AG10803 (cell line): ENCODE measurements around the gene MAP3K10.
A peak's percentile ranks its signal among the peaks of the same experiment; 100 is the strongest.

Experiments
- DNase-seq: peaks from one replicate; pipeline ENCODE4 v3.0.0; 2010; ENCODE audit warnings: low read depth
- H3K4me3 ChIP-seq: 2 replicates; pipeline ENCODE4 v1.5.1; 2011; ENCODE audit warnings: mild to moderate bottlenecking, low read length, control low read depth
- TF ChIP-seq, protein P1 (sequence below): conservative IDR thresholded peaks from 2 replicates; pipeline ENCODE4 v1.5.1; 2011; ENCODE audit warnings: mild to moderate bottlenecking, low read length, control low read depth, inconsistent platforms

The MAP3K10 gene

DNA sequence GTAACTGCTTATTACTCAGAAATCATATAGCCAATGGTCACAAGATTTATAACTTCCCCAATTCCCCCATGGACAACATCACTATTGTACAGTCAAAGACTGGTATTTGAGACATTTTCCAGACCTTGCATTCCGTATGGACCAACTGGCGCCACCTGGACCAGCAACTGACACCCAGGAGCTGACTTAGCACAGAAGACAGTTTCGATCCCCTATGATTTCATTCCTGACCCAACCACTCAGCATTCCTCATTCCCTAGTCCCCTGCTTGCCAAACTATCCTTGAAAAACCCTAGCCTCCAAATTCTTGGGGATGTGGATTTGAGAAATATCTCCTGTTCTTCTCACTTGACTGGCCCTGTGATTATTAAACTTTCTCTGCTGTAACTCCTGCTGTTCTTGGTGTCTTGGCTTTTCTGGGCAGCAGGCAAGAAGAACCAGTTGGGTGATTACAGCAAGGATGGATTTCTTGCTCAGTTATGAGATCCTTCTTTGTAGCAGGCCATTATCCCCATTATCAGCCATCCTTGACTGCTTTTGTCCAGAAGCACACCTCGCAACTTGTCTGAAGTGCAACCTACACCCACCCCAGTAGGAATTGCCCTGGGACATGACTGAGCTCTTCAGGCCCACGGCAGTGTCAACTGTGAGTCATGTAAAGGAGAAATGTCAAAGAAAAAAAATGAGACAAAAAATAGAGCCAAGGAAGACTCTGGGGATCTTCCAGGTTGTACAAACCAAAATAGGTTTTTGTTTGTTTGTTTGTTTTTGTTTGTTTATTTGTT lies 13.7 kb upstream of the MAP3K10 start:
- TF ChIP-seq, protein P1, sequence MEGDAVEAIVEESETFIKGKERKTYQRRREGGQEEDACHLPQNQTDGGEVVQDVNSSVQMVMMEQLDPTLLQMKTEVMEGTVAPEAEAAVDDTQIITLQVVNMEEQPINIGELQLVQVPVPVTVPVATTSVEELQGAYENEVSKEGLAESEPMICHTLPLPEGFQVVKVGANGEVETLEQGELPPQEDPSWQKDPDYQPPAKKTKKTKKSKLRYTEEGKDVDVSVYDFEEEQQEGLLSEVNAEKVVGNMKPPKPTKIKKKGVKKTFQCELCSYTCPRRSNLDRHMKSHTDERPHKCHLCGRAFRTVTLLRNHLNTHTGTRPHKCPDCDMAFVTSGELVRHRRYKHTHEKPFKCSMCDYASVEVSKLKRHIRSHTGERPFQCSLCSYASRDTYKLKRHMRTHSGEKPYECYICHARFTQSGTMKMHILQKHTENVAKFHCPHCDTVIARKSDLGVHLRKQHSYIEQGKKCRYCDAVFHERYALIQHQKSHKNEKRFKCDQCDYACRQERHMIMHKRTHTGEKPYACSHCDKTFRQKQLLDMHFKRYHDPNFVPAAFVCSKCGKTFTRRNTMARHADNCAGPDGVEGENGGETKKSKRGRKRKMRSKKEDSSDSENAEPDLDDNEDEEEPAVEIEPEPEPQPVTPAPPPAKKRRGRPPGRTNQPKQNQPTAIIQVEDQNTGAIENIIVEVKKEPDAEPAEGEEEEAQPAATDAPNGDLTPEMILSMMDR: no peak
- no peak for DNase-seq
- H3K4me3 ChIP-seq: no peak overlapping the region

DNA sequence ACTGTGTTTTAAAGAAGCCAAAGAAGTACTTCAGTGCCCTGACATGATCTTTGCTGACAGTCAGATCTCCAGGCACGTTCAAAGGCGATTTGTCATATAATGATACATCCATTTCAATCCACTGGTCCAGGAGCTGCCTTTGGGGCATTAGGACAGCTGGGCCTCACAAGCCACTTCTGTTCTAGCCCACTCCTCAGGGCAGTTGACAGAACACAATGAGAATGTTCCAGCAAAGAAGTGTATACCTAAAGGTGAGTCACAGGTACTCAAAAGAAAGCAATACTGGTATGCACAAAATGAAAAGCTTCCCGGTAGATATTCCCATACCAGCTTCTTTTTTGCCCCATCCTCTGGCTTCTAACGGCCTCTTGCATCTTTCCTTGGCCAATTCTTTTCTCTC lies 12.5 kb upstream of the MAP3K10 start:
- TF ChIP-seq, protein P1: no peak
- DNase-seq: no peak
- no peak overlapping the region for H3K4me3 ChIP-seq

DNA sequence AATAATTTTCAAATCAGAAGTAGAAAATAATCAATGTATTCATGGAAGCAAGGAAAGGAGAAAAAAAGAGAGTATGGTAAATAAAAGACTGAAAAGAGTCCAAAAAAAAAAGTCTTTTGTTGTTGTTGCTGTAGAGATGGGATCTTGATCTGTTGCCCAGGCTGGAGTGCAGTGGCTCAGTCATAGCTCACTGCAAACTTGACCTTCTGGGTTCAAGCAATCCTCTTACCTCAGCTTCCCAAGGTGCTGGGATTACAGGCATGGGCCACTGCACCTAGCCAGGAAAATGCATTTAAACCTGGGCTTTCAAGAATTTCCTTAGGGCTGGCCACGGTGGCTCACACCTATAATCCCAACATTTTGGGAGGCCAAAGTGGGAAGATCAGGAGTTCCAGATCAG lies 7.0 kb upstream of the MAP3K10 start:
- DNase-seq: no peak
- TF ChIP-seq, protein P1: no peak
- no peak overlapping the region for H3K4me3 ChIP-seq

DNA sequence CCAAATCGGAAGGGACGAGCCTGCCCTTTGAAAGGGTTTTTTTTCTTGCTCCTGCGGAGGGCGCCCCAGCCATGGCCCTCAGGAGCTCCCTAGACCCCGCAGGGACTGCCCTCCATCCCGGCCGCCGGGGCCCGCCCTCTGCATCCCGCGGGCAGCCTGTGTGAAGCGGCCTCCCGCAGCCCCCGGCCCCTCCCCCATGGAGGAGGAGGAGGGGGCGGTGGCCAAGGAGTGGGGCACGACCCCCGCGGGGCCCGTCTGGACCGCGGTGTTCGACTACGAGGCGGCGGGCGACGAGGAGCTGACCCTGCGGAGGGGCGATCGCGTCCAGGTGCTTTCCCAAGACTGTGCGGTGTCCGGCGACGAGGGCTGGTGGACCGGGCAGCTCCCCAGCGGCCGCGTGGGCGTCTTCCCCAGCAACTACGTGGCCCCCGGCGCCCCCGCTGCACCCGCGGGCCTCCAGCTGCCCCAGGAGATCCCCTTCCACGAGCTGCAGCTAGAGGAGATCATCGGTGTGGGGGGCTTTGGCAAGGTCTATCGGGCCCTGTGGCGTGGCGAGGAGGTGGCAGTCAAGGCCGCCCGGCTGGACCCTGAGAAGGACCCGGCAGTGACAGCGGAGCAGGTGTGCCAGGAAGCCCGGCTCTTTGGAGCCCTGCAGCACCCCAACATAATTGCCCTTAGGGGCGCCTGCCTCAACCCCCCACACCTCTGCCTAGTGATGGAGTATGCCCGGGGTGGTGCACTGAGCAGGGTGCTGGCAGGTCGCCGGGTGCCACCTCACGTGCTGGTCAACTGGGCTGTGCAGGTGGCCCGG lies 815 bp downstream of the MAP3K10 start:
- peak; percentile 20 for DNase-seq
- TF ChIP-seq, protein P1: no peak; the same call in 1 of the 2 replicates
- peak overlapping the region; percentile 83 for H3K4me3 ChIP-seq

DNA sequence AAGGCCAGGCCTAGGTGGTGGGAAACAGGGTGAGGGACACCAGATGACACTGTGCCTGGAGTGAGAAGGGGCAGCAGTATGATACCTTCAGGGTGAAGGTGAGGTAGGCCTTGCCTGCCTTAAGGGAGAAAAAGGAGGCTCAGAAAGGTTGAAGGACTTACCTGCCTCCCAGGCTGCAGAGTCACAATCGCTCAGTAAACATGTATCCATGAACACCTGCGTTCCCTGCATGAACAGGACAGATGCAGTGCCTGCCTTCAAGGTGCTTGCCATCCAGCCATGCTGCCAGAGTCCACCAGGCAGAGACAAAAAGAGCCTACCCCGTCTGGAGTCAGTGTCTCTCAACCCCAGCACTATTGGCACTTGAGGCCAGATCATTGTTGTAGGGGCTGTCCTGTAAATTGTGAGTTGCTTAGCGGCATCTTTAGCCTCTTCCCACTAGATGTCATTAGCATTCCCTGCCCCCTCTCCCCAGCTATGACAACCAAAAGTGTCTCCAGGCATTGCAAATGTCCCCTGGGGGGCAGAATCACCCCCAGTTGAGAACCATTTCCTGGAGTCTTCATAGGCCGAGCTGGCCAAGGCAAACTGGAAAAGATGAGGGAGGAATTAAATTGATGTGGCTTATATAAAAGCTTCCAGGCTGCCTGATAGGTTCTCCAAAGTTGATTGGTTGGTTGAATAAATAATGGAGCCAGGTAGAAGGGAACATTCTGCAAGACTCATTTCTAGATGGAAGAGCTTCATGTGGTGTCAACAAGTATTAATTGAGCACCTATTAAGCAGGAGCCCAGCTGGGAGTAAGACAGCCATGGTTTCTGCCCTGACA lies 1.7 kb downstream of the MAP3K10 start:
- peak overlapping the region; percentile 83 for H3K4me3 ChIP-seq
- TF ChIP-seq, protein P1: no peak
- DNase-seq: no peak

DNA sequence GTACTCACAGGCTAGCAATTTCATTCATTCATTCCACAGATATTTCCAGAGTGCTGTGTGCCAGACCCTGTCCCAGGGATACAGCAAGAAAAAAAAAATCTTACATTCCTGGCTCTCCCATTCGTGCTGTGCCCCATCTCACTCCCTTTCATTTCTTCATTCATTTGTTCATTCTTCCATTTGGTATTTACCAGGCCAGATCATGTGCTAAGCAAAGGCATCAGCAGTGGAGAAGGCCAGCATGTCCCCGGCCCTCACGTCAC lies 2.3 kb downstream of the MAP3K10 start:
- no peak overlapping the region for H3K4me3 ChIP-seq
- TF ChIP-seq, protein P1: no peak
- DNase-seq: peak; percentile 69
